Left hindlimb (tissue), 1 donor: ENCODE data around the gene DAO.
A peak's percentile ranks its signal among the peaks of the same experiment; 100 is the strongest.
"Not testable (repeated sequence)": the region's sequence is repeated elsewhere in the genome, so short reads cannot be mapped to it uniquely, and the experiment has no call there.

ENCODE experiments used
- DNase-seq: peaks from one replicate; pipeline ENCODE4 v3.0.0-alpha.2; 2018

Gene DAO

DNA sequence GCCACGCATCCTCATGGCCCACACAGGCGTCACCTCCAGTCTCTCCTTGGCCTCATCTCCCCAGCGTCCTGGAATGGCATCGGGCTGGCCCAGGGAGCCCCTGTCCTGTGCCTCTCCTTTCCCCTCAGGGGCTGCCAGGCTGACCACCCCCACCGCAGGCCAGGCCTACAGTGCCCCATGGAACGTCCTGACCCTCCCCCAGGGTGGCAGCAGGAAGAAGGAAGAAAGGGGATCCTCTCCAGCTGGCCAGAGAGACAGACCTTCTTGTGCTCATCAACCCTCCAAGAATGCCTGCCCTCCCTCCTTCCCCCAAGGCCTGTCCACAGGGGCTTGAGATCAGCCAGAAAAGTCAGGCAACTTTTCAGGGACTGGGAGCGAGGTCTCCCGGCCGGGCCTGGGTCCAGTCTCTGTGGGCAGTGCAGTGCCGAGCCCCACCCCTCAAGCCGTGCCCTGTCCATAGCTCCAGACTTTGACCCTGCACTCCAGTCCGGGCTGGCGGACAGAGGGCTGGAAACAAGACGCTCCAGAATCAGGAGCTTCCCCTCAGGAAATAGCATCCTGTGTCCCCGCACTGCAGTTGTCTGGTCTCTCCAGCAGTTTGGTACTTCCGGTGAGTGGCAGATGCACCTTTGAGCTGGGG lies at the start of gene DAO:
Gene DAO, plus strand, starts transcription at position 478 of the 640 bp plus-strand sequence. CDS start 4,915 bp downstream, outside the sequence.
- no peak for DNase-seq

DNA sequence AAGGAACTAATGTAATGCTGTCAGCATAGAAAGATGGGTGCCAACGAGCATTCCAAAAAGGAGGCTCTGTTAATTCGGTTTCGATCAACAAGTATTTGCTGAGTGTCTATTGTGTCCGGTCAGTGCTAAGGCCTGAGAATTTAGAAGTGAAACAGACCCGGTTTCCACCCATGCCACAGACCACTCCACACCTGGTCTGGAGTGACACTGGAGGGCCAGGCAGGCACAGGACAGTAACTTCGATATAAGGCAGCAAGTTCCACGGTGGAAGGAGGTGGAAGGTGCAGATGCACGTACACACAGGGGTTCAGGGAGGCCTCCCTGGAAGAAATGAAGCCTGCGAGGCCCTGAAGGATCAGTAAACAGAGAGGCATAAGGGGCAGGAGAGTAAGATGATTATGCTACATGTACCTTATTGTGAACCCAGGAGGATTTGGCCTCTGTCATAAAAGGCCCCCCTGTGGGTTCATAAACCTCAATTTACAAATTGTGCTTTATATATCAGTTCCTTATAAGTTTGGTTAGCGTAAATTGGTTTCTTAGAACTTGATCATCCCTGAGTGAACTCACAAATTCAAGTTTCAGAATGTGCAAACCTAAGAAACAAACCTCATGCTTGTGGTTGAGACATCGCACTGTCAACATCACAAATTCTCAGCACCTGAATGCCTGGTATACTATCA lies 48.4 kb upstream of the DAO start:
- DNase-seq: no peak

GRCh38 chr12:108832208-108832607 lies 47.7 kb upstream of the DAO start:
- DNase-seq: no peak

DNA sequence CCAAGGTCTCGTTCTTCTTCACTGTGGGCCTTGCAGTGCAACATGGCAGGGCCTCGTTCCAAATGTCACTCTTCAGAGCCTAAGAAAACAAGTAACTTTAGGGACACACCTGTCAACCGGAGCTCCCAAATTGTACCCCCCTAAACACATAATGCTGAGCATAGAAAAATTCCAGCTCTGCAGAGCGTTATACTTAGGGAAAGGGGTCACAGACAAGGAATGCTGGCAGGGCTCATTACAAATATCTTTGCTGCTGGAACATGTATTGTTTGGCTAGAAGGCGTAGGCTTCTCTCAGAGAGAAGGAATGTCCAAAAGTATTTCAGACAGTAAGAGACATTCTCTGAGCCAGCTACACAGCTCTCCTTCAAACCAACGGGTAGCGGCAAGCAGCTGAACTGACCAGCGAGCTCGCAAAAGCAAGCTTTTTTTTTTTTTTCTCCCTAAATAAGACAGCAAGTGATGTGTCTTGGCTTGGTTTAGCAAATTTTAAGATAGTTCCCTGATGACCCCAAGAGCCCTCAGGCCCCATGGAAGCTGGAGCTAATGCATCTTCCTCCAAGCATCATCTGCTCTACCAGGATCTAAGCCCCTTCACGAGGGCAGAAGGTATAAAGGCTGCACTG lies 47.0 kb upstream of the DAO start:
- DNase-seq: no peak

DNA sequence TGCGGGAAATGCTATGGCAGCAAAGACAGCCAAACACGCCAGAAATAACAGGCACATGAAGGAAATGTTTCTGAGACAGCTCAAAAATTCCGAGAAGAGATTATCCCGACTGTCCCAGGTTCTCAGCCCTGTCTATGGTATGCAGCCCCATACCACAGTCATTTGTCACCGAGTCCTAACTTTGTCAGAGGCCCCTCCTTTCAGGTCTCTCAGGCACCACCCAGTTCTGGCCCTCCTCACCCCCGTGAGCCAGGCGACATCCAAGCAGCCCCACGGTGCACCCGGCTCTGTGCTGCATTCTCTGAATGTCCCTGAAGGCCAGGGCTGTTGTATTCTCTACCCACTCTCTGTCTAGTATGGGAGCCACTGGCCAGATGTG lies 46.5 kb upstream of the DAO start:
- peak; percentile 78 for DNase-seq

DNA sequence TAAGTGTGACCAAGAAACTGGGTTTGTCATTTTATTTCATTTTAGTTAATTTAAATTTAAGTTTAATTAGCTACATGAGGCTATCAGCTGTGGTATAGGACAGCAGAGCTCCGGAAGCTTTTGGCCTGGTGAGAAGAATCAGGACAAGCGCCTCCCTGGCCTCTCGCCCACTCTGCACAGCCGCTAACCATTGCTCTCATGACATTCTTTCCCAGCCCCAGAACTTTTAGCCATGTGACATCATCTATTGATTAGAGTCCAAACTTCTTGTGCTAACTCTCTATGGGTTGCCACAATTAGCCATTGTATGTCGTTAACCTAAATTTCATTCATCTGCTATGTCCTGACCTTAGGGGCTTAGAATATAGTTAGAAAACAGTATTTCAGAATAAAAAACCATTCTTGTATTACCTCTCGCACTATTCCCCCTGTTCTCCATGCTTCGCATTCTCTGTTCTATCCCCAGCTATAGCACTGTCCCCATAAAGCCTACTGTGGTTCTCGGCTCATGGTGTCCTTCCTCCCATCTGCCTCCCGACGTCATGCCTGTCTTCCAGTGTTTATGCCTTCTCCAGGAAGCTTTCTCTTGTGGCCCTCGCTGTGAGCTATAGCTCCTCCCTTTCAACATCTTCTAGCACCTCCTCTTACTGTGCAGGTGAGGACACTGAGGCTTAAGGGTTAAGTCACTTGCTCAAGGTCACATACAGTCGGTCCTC lies 46.0 kb upstream of the DAO start:
- peak; percentile 80 for DNase-seq

DNA sequence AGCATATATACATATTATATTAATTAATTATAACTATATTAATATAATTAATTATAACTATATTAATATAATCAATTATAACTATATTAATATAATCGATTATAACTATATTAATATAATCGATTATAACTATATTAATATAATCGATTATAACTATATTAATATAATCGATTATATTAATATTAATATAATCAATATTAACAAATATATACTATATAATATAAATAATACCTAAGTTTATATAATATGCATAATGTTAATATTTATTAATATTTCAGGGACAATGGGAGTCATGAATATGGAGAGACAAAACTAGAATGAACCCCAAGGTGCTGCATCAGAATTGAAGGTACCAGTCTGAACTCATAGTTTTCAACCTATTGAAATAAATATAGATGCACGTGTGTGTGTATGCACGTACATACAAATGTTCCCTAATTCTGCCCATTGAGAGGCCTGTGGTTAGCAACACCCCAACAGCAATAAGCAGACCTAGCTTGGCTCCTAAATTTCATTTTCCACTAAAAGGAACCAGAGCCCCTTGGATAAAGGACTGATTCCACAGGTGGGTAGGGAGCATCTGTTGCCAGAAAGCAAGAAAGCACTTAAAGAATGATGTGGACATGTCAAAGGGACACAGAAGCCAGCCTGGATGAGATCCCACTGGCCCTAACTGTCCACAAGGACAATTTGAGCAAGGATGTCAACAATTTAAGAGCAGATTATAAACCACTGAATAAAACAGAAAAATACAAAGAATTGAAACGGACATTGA lies 43.8 kb upstream of the DAO start:
- no peak for DNase-seq

DNA sequence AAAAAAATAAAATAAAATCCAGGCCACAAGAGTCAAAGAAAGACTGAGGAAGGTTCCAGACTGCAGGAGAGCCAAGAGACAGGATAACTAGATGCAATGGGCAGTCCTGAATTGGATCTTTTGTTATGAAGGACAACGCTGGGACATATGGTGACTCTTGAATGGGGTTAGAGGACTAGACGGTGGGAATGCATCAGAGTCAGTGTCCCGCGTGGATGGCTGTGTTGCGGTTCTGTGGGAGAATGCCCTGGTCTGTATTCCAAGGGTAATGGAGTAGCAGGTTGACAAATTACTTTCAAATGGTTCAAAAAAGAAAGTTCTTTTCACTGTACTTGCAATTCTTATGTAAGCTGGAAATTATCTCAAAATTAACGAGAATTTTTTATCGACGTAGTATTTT lies 42.7 kb upstream of the DAO start:
- DNase-seq: no peak

- no peak for DNase-seq
Measured at GRCh38 chr12:108837680-108838079, 42.2 kb upstream of the DAO start.

GRCh38 chr12:108838194-108839017 lies 41.5 kb upstream of the DAO start:
- DNase-seq: peak; percentile 90

GRCh38 chr12:108839018-108839889 lies 40.6 kb upstream of the DAO start:
- DNase-seq: peak; percentile 67

DNA sequence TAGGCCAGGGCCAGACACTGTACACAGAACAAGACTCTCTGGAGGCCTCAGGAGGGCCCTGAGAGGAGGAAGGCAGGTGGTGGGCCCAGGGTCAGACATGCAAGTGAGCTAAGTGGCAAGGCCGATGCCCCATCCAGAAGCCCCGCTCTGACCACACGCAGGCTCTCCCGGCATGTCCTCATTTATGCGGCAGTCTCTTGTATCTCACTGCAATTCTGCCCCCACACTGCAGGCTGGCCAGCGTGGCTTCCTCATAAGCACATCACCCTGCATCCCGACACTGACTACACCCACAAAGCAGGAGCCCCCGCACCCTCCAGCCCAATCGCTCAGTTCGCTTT lies 40.0 kb upstream of the DAO start:
- no peak for DNase-seq

GRCh38 chr12:108840605-108841332 lies 39.1 kb upstream of the DAO start:
- no peak for DNase-seq

DNA sequence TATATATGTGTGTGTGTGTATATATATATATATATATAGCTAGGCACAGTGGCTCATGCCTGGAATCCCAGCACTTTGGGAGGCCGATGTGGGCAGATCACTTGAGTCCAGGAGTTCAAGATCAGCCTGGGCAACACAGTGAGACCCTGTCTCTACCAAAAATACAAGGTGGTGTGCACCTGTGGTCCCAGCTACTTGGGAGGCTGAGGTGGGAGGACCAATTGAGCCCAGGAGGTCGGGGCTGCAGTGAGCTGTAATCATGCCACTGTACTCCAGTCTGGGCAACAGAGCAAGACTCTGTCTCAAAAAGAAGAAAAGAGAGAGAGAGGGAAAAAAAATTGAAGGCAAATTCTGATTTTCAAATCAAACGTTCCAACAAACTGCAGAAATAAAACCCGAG lies 38.1 kb upstream of the DAO start:
- not testable (repeated sequence) for DNase-seq

GRCh38 chr12:108842361-108842760 lies 37.5 kb upstream of the DAO start:
- no peak for DNase-seq

- no peak for DNase-seq
Measured at GRCh38 chr12:108843187-108843586, 36.7 kb upstream of the DAO start.

GRCh38 chr12:108845696-108846095 lies 34.2 kb upstream of the DAO start:
- no peak for DNase-seq

DNA sequence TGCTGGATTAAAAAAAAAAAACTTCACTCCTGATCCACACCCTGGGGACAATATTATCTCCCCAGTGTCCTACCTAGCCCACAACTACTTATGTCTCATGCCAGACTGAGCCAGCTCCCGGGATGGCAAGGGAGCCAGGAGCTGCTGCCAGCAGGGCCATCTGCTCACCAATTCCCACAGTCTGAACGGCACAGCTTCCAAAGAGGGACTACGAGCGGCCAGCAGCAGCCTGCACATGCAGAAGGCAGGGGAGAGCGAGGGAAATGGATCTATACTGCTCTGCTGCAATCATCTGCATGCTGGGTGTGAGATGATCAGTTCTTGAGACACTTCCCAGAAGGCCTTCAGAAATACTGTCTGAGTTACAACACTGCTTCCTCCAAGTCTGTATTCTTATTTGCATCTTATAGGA lies 33.6 kb upstream of the DAO start:
- no peak for DNase-seq

DNA sequence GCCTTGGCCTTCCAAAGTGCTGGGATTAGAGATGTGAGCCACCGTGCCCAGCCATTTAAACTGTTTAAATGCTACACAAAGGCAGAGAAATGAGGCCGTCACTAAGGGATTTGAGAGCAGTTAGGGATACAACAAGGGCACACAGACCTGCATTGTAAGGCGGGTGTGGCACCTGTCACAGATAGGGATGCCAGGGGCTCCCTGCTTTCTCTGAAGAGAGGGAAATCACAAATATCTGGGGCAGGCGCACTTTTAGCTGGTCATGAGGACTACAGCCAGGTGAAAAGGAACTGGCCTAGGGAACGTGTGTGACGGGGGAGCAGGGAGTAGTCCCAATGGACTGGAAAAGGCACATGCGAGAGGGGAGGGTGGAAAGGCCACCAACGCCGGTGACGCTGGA lies 32.2 kb upstream of the DAO start:
- DNase-seq: no peak

DNA sequence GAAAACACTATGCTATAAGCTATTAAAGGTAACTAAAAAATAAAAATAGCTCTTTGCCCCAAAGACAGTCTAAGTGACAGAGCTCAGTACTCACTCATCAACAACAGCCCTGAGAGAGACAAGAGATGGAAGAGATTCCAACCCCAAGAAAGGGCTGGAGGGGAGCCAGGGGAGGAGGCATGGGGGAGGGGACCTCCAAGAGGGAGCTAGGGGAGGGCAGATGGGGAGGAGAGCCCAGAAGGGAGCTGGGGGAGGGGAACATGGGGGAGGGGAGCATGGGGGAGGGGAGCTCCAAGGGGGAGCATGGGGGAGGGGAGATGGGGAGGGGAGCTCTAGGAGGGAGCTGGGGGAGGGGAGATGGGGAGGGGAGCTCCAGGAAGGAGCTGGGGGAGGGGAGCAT lies 30.2 kb upstream of the DAO start:
- DNase-seq: no peak
